GM19099 (cell line): ENCODE data around the gene OSGEP.

ENCODE experiments used
- POLR2A ChIP-seq: IDR thresholded peaks from 3 replicates; pipeline ENCODE4 v1.6.1; 2011; ENCODE audit warnings: low read depth; ENCODE audit not compliant: insufficient read length; ENCODE audit errors: extremely low read depth

OSGEP gene

DNA sequence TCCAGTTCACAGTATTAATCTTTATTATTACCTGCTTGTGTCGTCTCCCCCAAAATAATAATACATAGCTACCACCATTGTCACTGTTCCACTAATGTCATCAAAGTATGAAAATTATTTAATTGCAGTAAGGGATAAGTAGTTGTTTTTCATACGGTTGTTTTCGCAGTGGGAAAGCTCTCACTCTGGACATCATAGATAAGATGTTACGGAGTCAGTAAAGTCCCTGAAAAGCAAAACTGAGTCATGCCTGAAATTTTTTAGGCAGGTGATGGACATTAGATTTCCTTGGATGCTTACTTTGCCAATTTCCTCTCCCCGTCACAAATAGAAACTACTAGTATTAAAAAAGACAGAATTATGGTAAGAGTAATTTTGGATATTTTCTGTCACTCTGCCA, 27.8 kb upstream of the OSGEP start:
- TF ChIP-seq POLR2A = no peak

DNA sequence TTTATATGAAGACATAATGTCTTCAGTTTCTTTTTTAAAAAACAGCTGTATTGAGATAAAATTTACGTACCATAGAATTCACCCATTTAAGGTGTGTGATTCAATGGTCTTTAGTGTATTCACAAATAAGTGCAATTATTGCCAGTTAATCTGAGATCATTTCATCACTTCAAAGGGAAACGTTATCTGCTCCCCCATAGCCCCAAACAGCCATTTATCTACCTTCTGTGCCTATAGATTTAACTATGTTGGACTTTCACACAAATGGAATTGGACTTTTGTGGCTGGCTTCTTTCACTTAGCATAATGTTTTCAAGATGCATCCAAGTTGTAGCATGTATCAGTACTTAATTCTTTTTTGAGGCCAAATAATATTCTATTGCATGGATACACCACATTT, 24.3 kb upstream of the OSGEP start:
- TF ChIP-seq POLR2A = no peak

DNA sequence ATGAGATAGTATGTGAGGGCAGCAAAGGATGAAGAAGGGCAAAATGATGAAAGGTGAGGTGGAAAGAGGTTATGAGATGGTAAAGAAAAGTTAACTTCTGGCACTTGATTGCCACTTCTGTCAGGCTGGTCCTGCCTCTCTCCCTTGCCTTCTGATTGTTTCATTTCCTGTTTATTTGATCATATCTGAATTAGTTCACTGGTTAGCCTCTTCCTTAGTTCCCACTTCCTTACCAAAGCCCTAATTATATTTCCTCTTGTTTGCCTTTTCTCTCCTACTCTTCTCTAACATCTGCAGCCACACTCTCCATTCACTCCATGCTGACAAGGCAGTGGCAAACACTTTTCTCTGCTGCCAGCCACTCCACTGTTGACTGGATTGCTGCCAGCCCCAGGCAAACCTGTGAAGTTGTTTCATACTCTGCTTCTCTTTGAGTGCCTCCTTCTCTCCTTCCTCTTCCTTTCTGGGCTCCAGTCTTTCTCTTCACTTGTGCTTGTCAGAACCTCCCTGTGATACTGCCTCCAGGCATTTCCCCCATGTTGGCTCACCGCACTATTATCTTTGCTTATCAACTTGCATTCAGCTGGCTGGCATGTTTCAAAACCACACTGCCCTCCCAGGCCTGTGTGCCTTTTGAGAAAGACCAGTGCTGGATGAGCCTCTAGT, 22.7 kb upstream of the OSGEP start:
- TF ChIP-seq POLR2A = no peak

DNA sequence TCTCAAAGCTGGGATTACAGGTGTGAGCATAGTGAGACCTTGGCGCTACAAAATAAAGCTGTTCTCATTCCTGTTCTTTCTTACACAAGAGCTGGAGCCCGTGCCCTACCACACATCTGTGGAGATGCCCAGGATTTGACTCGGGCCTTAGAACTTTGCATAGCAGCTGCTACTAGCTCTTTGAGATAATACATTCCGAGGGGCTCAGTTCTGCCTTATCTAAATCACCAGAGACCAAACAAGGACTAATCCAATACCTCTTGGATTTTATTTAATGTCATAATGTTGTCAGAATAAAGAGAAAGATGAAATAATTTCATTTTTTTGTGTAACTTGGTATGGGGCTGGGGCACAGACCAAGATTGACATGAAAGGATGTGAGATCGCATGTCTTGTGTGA, 22.2 kb upstream of the OSGEP start:
- TF ChIP-seq POLR2A = no peak

DNA sequence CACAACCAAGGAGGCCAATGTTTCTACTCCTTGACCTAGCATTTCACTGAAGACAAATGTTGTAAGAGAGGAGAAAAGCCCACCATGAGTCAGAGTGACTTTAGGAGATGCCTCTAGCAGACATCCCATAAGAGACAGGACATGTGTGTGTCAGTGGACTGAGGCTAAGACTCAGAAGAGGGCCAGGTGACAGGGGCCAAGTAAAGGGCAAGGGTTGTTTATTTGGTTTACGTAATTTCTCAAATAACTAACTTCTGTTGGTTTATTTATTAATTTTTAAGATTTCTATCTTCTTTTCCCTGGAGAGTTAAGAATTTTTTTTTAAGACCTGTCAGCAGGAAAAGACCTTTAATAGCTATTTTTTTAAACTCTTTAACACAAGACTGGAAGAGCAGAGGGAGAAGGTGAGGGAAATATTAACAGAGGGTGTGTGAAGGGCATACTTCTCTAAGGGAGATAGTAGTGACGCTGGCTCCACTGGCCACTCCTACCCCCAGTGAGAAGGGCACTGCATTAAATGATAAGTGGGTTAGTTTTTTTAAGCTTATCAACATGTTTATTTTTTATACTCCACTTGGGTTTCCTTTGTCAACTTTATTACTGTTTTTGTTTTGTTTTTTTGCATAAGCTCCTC, 18.0 kb upstream of the OSGEP start:
- no peak for TF ChIP-seq POLR2A

DNA sequence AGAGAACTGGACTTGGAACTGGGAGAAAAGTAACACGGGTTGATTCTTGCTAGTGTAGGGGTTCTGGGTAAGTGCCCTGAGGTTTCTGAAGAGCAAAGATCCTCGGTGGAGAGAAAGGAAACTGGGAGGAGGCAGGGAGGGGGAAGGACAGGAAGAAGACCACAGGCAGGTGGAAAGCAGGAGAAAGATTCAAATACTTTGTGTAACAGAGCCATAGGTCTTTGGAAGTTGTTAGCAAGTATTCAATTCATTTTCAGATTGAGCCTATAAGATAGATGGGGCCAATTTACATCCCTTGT, 15.9 kb upstream of the OSGEP start:
- TF ChIP-seq POLR2A = no peak

DNA sequence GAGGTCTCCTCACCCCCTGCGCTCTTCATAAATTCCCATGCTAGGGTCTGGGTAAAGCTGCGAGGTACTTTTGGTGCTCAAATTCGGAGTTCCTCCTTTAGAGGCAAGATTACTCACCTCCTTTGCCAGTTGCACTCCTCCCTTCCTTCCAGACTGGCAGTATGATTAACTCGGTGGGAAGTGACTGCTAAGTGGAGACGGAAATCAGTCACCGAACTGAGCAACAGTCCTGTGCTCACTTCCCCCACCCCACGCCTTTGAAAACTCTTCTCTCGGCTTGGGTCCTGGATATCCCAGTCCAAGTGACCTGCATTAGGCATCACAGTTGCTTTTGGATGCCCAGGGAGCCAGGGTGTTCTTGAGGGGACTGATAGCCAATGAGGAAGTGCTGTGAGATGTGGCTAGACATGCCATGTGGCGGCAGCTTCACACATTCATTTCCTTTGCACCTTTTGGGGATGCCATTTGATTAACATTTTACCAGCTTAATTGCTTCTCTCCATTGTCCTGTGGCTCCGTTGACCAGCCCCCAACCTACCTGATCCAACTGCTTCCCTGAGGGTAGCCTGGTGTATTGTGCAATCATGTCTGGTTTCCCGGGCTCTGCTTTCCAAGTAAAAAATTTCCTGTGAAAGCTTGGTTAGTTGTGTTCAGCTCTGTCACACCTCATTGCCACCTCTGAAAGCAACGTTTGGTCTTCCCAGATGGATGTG, 15.4 kb upstream of the OSGEP start:
- peak; percentile 18 for TF ChIP-seq POLR2A

DNA sequence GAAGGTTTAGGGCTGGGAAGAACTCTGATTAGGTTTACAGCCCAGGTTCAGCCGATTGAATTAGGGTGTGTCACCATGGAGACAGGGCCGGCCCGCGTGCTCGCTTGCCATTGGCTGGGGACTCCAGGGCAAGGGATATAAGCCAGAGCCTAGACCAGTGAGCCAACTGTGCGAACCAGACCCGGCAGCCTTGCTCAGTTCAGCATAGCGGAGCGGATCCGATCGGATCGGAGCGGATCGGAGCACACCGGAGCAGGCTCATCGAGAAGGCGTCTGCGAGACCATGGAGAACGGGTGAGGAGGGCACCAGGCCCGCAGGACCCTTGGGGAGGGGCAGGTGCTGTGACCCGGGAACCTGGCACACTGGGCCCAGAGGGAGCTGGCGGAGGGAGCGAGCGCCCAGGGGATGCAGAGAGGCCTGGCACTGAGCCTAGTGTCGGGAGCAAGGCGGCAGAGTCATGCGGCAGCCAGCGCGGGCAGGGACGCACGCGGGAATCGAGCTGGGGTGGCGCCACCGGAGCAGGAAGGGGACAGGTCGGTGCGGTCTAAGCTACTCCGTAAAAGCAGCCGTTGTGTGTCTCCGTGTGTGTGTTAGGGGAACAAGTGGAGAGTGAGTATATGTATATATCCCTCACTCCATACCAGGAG, 14.8 kb upstream of the OSGEP start, which contains the start of gene PNP:
PNP (plus strand) TSS at position 165 of the 648 bp plus-strand sequence; CDS start at position 284, 119 bp downstream.
- peak; percentile 99 for TF ChIP-seq POLR2A

DNA sequence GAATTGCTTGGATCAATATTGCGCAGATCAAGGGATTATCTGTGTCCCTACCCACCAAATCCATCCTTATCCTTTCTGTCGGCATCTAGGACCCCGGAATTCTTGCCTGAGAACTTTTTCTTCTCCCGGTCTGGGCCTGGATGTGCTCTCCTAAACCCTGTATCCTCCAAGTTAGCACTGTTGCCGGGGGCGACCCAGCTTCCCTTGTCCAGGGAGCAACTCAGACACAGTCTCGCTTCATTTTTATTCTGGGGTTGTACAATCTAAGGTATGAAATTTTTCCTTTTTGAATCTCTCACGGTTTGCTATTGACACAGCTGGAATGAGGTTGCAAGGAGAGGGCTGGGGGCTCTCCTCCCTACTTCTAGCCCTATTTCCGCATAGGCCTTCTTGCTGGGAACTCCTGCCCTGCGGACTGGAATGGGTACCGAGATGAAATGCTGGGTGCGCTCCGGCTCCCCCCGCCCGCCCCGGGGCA, 14.2 kb upstream of the OSGEP start:
- TF ChIP-seq POLR2A = no peak

DNA sequence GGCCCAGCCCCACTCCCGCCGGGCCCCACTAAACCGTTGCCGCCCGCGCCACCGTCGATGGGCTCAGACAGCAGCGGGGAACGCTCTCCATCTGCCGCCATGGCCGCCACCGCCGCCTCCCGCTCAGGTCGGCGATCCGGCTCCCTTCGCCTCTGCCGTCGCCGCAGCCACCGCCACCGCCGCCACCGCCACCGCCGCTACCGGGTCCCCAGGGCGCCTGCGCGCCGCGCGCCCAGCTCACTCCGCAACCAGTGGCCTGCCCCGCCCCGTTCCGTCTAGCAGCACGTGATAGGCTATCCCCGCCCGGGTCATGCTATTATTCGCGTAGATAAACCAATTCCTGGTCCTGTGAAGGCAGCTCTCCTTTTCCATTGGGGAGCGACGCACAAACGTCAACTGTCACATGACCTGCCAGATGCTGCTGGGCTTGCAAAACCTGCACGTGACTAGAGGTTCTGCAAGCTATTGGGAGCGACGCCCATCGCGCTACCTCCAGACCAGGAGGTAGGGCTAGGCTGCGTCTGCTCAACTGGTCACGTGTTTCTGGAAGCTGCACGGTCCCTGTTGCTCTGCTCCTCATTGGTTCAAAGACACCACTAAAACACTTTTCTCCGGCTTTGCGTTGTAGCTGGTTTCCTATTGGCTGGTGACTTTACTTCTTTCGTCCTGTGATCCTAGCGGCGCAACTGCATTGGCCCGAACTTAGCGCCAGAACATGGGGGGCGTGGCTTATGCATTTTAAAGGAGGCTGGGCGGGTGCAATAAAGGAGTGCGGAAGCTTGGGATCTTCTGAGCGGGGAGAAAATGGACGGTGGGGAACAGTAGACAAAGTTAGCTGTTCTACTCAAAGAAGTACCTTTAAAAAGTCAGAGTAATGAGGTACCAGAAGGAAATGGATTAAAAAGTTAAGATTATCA, 6.9 kb upstream of the OSGEP start, which contains the start of gene PIP4P1:
PIP4P1 (minus strand) TSS at position 210 of the 917 bp plus-strand sequence; CDS start at position 101, 109 bp downstream.
- TF ChIP-seq POLR2A = peak; percentile 74

DNA sequence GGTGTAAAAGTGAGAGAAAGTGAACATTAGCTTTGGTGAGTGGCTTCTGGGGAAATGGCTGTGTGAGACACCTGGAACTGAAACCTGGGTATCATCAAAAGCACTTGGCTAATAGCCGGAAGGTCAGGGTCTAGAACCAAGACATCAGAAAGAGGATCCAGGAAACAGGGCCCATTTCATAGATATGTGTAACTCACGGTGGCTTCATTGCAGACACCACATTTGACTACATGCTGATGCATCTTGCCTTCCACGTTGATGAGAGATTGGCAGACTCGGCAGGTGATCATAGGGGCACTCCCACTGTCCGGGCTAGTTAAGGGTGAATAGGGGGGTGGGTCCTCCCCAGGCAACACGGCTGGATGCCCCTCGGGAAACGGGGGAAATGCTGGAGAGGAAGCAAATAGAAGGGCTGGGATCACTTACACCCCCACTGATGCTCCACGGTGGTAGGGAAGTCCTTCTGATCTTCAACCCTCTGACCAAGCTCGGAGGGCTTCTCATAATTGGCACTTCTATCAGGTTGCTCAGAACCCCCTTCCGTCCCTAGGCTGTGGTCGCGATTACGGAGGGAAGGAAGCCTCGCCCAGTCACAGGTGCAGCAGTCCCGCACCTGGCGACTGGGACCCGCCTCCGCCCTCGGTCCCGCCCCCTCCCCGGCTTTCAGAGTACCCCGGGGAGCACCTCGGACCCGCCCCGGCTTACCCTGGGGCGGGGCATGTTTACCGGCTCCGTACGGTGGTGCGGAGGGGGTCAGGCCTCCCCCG, 6.0 kb upstream of the OSGEP start:
- no peak for TF ChIP-seq POLR2A

DNA sequence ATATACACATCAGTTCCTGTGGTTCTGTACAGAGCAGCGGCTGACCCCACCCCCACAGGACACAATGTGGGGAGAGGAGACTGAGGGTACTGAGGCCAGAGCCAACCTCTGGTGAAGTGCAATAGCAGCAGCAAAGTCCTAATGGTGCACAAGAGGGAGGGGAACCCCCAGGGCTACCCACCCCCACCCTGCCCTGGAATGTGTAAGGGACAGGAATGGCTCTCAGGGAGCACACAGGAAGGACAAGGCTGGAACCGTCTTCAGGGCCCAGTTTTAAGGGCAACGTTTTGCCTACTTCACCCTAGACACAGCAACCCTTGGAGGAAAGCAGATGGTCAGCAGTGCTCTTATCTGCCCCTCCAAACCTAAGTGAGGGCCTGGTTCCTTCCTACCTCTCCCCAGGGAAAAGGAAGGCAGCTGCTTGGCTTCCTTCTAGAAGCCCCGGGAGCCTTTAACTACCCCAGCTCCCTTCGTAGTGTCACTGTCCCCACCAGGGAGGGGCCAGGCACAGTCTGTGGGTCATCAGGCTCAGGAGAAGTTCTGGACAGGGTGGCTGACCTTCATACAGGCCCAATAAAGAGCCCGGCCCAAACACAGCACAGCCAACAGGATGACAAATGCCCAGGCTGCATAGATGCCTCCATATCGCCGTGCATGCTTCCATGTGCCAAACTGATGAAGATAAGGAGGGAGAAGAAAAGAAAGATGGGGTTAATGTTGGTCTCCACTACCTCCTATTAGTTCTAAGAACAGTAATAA, 3.6 kb upstream of the OSGEP start:
- TF ChIP-seq POLR2A = peak; percentile 12

DNA sequence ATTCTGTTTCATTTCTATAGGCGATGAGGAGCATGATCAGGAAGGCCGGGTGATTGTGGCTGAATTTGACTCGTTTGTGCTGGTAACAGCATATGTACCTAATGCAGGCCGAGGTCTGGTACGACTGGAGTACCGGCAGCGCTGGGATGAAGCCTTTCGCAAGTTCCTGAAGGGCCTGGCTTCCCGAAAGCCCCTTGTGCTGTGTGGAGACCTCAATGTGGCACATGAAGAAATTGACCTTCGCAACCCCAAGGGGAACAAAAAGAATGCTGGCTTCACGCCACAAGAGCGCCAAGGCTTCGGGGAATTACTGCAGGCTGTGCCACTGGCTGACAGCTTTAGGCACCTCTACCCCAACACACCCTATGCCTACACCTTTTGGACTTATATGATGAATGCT, 2.4 kb upstream of the OSGEP start:
- no peak for TF ChIP-seq POLR2A
